DOHH2 (cell line): ENCODE data around the gene EVX1.

Experiments
- CTCF ChIP-seq: fragments of 200-600 bp; sonication (generic); IDR thresholded peaks from one replicate; pipeline ENCODE4 v1.5.1; 2014; ENCODE audit warnings: antibody characterized with exemption, mild to moderate bottlenecking, low read depth, low read length; ENCODE audit not compliant: poor library complexity, severe bottlenecking
- EZH2phosphoT487 ChIP-seq: fragments of 200-600 bp; sonication (generic); IDR thresholded peaks from 2 replicates; pipeline ENCODE4 v1.6.1; 2017; ENCODE audit warnings: borderline replicate concordance, mild to moderate bottlenecking, antibody characterized with exemption, low read length, moderate library complexity, mixed read lengths

- TF ChIP-seq CTCF (peak; percentile 90), EZH2phosphoT487 (no peak)
Measured at GRCh38 chr7:27196287-27196767, 46.3 kb upstream of the EVX1 start.
